ENCODE measurements around the gene ZXDC. TPM values are rescaled to one million over a fixed set of nuclear protein-coding genes. Genes with fewer than 3 reads are reported as not detected.

ZXDC gene
- total RNA-seq, 4 donors from 2014 or later: 40.5 to 97.5 (median 61.2) TPM

DNA sequence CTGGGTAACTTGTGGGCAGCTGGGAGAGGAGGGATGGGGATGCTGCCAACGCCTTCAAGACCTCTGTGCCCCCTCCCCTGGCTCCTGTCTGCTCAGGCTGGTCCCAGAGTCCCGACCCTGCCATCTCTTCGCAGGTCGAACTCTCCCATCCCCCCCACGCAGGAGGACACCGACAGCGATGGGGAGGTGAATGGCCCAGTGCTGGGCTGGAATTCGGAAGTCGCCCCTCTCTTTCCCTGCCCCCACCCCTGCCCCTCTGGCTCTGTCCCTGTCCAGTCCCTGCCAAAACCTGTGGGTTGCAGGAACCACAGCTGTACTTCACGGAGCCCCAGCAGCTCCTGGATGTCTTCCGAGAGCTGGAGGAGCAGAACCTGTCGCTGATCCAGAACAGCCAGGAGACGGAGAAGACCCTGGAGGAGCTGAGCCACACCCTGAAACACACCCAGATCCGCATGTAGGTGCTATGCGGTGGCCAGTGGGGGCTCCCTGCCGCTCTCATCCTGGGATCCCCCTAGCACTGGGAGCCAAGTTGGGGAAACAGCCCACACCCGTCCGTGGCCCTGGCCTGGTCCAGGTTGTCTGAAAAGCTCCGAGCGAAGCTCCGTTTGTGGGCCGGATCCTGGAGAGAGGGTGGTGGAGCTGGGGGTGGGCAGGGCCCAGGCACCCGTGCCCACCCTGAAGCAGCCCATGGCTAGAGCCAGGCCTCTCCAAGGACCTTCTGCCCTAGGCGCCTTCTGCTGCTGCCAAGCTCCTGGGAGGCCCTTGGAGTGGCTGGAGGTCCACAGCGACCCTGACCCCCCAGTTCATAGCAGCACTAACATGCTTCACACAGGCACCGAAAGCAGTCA is 52.3 kb downstream of the ZXDC start:
- no peaks in the 10 kb centered on the region for H3K4me1 ChIP-seq
- no peaks in the 10 kb centered on the region for H3K36me3 ChIP-seq
- H3K27ac ChIP-seq: no peak overlapping the region
- peaks cover 23% of the 10 kb centered on the region for H3K9me3 ChIP-seq
- WGBS: 79% methylated on average over 14 of the region's 26 CpGs
- no peak for DNase-seq (ENCODE audit: low spot score in 2 of 2)
- peaks cover 9% of the 10 kb centered on the region for H3K27me3 ChIP-seq
- no peak overlapping the region for H3K4me3 ChIP-seq
- TF ChIP-seq POLR2AphosphoS5 (IDR thresholded peaks at IDR 0.05) (no peak), POLR2A (IDR thresholded peaks at IDR 0.05) (no peak), EP300 (IDR thresholded peaks at IDR 0.05) (no peak)
- TF ChIP-seq, protein P1, sequence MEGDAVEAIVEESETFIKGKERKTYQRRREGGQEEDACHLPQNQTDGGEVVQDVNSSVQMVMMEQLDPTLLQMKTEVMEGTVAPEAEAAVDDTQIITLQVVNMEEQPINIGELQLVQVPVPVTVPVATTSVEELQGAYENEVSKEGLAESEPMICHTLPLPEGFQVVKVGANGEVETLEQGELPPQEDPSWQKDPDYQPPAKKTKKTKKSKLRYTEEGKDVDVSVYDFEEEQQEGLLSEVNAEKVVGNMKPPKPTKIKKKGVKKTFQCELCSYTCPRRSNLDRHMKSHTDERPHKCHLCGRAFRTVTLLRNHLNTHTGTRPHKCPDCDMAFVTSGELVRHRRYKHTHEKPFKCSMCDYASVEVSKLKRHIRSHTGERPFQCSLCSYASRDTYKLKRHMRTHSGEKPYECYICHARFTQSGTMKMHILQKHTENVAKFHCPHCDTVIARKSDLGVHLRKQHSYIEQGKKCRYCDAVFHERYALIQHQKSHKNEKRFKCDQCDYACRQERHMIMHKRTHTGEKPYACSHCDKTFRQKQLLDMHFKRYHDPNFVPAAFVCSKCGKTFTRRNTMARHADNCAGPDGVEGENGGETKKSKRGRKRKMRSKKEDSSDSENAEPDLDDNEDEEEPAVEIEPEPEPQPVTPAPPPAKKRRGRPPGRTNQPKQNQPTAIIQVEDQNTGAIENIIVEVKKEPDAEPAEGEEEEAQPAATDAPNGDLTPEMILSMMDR (IDR thresholded peaks at IDR 0.05): no peak

DNA sequence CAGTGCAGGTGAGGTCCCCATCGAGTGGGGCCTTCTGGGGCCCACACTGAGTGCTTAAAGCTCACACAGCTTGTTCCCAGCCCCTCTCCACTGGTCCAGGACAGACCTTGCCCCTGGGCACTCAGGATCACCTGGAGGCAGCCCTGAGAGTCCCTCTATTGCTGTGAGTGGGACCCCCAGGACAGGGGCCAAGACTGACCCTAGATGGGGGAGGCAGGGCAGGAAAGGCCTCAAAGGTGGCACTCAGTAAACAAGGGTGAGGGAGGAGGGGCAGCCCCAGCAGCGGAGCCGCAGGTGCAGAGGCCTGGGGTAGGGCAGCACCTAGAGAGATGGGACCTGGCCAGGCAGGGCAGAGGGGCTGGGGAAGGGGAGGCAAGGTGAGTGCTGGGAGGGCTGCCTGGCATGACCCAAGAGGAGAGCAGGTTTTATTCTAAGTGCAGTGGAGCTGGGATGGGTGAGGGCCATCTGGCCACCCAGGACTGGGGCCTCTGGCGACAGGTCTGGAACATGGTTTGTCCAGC is 53.1 kb downstream of the ZXDC start:
- Histone ChIP-seq H3K4me1 (no peaks in the 10 kb centered on the region), H3K27me3 (peaks cover 17% of the 10 kb centered on the region), H3K4me3 (no peak overlapping the region), H3K27ac (no peak overlapping the region), H3K36me3 (no peaks in the 10 kb centered on the region), H3K9me3 (peaks cover 20% of the 10 kb centered on the region)
- 95% methylated on average over 3 of the region's 4 CpGs for WGBS
- no peak for TF ChIP-seq POLR2AphosphoS5 (IDR thresholded peaks at IDR 0.05)
- TF ChIP-seq, protein P1 (IDR thresholded peaks at IDR 0.05): no peak
- TF ChIP-seq POLR2A (IDR thresholded peaks at IDR 0.05): no peak
- TF ChIP-seq EP300 (IDR thresholded peaks at IDR 0.05): no peak
- no peak for DNase-seq (ENCODE audit: low spot score in 2 of 2)

DNA sequence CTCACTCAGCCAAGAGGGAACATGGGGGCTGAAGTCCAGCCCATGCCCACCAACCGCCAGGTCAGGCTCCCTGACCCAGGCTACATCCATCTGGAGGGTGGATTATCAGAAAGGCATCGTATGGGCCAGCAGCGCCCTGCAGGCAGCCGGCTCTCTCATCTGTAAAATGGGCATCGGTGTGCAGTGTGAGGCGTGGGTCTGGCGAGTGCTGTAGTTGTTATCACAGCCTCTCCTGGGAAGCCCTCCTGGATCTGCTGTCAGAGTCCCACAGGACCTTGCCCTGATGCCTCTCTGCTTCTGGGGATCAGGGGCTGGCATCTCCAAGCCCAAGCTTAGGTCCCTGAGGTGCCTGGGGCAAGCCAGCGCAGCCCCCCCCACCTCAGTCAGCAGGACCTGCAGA is 53.6 kb downstream of the ZXDC start:
- no peaks in the 10 kb centered on the region for H3K36me3 ChIP-seq
- WGBS: no CpG with 5 or more reads among the region's 8 CpGs
- DNase-seq (ENCODE audit: low spot score in 2 of 2): no peak

DNA sequence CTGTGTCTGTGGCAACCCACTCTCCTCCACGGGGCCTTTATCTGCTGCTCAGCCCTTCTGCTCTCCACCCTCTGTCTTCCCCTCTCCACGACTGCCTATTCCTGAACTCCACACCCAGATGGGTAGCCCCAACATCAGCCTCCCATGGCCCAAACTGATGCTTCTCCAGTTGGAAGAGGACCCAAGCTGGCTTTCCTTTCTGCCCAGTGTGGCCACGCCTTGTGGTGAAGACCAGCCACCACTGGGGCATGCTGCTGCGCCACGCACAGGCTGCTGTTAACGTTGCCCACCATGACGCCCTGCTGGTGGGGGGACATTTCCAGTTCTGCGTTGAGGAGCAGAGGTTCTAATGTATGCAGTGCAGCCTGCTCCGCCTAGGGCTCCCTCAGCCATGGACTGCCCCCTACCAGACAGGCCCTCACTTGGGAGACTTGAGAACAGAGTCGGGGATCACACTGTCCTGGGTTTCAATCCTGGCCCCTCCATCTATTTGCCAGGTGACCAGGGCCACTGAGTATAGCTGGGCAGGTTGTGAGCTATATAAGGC is 54.0 kb downstream of the ZXDC start:
- no peaks in the 10 kb centered on the region for H3K4me1 ChIP-seq
- H3K4me3 ChIP-seq: no peak overlapping the region
- peaks cover 11% of the 10 kb centered on the region for H3K9me3 ChIP-seq
- H3K27ac ChIP-seq: no peak overlapping the region
- peaks cover 27% of the 10 kb centered on the region for H3K27me3 ChIP-seq
- H3K36me3 ChIP-seq: no peaks in the 10 kb centered on the region
- DNase-seq (ENCODE audit: low spot score in 2 of 2): no peak
- TF ChIP-seq EP300 (IDR thresholded peaks at IDR 0.05) (no peak), POLR2AphosphoS5 (IDR thresholded peaks at IDR 0.05) (no peak), POLR2A (IDR thresholded peaks at IDR 0.05) (no peak)
- TF ChIP-seq, protein P1 (IDR thresholded peaks at IDR 0.05): no peak
- 79% methylated on average over 8 of the region's 10 CpGs for WGBS

More for the DNA sequence above, 53.6 kb downstream of the ZXDC start:
- Histone ChIP-seq H3K4me1 (no peaks in the 10 kb centered on the region), H3K9me3 (peaks cover 15% of the 10 kb centered on the region), H3K4me3 (no peak overlapping the region), H3K27ac (no peak overlapping the region), H3K27me3 (peaks cover 22% of the 10 kb centered on the region)
- no peak for TF ChIP-seq POLR2AphosphoS5 (IDR thresholded peaks at IDR 0.05)
- TF ChIP-seq POLR2A (IDR thresholded peaks at IDR 0.05): no peak
- TF ChIP-seq, protein P1 (IDR thresholded peaks at IDR 0.05): no peak
- TF ChIP-seq EP300 (IDR thresholded peaks at IDR 0.05): no peak

Measured in suprapubic skin (tissue), 4 donors.